ENCODE measurements around the gene CHD5. TPM values are rescaled to one million over a fixed set of nuclear protein-coding genes. Genes with fewer than 3 reads are reported as not detected.

CHD5 gene
- total and polyA plus RNA-seq, 2 of the 13 experiments (the other 11 are each of a cell fraction or from before 2014, with no cell fraction given): 0.02 to 0.21 TPM

- no peaks in the 10 kb centered on the region for H3K79me2 ChIP-seq (ENCODE audit: insufficient read depth, low read length)
- DNase-seq (ENCODE audit: low spot score): no peak
- ChIA-PET CTCF (ENCODE audit: low intra/inter-chr PET ratio, low total read pairs) (no interaction called here), POLR2A (no interaction called here)
- H3K9ac ChIP-seq (ENCODE audit: insufficient read depth, low read depth, low read length): no peak overlapping the region
- no peak overlapping the region for H3K27ac ChIP-seq (ENCODE audit: extremely low read length, insufficient read depth, low read length)
- WGBS (ENCODE audit: low lambda C conversion rate): 65% methylated on average over 13 of the region's 14 CpGs
- TF ChIP-seq ZNF646 (CRISPR knock-in tag; IDR thresholded peaks at IDR 0.05): no peak
- no peak for TF ChIP-seq TRIM22 (IDR thresholded peaks at IDR 0.05)
- TF ChIP-seq BRCA1 (CRISPR knock-in tag; IDR thresholded peaks at IDR 0.05): no peak
- no peak overlapping the region for H2AFZ ChIP-seq (ENCODE audit: low read length)
- no peak for FAIRE-seq
- intact Hi-C loops (cut with micrococcal nuclease; ENCODE audit: unreplicated experiment) (no loop called here), in situ Hi-C loops (cut with HindIII; ENCODE audit: extremely low pct_ligation_motif_present, low pct_unique_long_range_greater_than_20kb) (no loop called here)
- H3K9me3 ChIP-seq (ENCODE audit: low read length): no peaks in the 10 kb centered on the region
- no peak overlapping the region for H3K4me3 ChIP-seq (replicated peaks in 1 of 3; ENCODE audit: insufficient read depth in 1 of 3, low read depth in 2 of 3, low read length in 3 of 3)
- no peak for ATAC-seq
- no peaks in the 10 kb centered on the region for H4K20me1 ChIP-seq (ENCODE audit: insufficient read depth, low read length)
- no TSS peak for BruUV-seq (replicated peaks)
- no peaks in the 10 kb centered on the region; a peak in 1 of 5 replicates for H3K36me3 ChIP-seq (replicated peaks in 1 of 2; ENCODE audit: control insufficient read depth in 1 of 2, insufficient read depth in 2 of 2, low read length in 2 of 2)
- no peak overlapping the region for H3K4me2 ChIP-seq (ENCODE audit: low read depth, low read length)
- H3K4me1 ChIP-seq (ENCODE audit: insufficient read depth, low read length): no peaks in the 10 kb centered on the region
- peaks cover 0 to 1% of the 10 kb centered on the region in 2 experiments; a peak in 2 of 5 replicates for H3K27me3 ChIP-seq (ENCODE audit: control insufficient read depth in 1 of 2, insufficient read depth in 2 of 2, low read length in 2 of 2)
Observed at GRCh38 chr1:6069573-6069972, 110.5 kb downstream of the CHD5 start.

All from HepG2 (cell line).